GM21381 (cell line): ENCODE results near the gene TEPSIN.

Experiments
- ATAC-seq: cut with Tn5 transposase; IDR thresholded peaks from one replicate; pipeline ENCODE4 v1.9.1; 2021; ENCODE audit warnings: mild to moderate bottlenecking, moderate library complexity; ENCODE audit not compliant: unreplicated experiment

TEPSIN gene

GRCh38 chr17:81222906-81223761, 15.7 kb downstream of the TEPSIN start, which contains the start of gene CEP131:
Gene CEP131, minus strand, starts transcription at chr17:81222965. Its CDS starts 2,909 bp downstream, at chr17:81220056.
- peak; percentile 92 for ATAC-seq

DNA sequence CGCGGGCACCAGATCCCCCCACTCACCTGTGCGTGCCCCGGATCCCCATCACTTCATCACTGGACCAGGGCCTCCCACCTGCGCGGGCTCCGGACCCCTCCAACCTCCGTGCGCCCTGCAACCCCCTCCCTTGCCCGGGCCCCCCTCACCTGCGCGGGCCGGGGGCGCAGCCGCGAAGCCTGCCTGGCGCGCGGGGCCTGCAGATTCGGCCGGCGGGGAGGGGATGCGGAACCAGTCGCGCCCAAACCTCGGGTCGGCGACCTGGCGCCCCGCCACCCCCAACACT, 16.3 kb downstream of the TEPSIN start:
- ATAC-seq: no peak

DNA sequence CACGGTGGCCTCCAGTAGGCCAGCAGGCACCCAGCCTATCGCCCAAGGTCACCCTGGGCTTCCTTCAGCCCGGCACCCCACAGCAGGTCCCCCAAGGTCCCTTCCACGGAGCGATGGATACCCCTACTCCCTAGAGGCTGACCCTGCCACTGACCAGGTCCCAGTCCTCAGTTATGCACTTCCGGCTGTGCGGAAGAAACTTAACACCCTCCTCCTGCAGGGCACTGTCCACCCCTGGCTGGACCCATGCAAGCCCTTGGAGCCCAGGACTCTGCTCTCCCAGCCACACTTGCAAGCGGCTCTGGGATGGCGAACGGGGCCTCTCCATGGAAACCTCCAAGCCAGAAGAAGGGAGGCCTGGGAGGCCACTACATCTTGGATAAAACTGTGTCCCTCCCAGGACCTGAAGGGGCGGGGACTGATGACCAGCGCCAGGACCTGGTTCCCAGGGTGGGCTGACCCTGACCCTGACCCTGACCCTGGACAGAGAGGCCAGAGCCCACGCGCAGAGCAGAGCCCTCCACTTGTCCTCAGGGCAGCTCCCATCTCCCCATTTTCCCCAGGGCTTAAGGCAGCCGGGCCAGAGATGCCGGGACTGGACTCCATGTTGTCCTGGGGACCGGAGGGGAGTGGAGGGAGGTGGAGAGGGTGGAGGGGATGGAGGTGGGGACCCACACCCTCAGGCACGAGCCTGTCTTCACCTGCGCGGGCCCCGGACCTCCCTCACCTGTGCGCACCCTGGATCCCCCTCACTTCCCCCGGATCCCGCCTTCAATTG, 16.8 kb downstream of the TEPSIN start:
- no peak for ATAC-seq

- ATAC-seq: no peak
Measured at GRCh38 chr17:81221371-81221841, 17.4 kb downstream of the TEPSIN start.

- no peak for ATAC-seq
Measured at GRCh38 chr17:81219476-81220180, 19.2 kb downstream of the TEPSIN start.

DNA sequence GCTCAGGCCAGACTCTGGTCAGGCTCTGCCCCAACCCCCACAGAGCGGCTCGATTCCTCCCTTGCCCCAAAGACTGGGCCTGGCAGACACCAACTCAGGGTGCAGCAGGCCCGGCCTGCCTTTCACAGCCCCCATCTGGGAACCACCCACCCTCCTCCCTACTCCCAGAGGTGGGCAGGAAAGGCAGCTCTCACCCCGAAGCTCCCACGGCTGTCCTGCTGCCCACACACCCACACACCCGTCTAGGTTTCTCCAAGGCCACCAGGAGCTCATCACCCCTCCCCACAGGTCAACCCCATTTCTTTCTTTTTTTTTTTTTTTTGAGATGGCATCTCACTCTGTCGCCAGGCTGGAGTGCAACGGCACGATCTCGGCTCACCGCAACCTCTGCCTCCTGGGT, 19.9 kb downstream of the TEPSIN start:
- no peak for ATAC-seq

DNA sequence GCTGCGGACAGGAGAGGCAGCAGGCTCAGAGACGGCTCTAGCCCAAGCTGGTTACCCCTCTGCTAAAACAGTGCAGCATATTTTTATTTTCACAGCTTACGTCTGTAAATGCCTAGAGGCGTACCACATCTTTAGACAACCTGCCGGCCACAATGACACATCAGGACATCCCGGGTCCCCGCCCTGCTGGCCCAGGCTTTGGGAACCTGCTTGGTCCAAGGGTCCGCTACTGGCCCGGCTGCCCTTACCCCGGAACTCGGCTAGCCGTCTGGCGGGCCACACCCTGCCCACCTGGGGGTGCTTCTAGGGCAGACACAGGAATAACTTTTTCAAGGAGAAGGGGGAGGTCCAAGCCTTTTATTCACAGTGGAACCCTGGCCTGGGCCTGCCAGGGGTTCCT, 20.4 kb downstream of the TEPSIN start:
- ATAC-seq: no peak

GRCh38 chr17:81217491-81217890, 21.4 kb downstream of the TEPSIN start:
- no peak for ATAC-seq

DNA sequence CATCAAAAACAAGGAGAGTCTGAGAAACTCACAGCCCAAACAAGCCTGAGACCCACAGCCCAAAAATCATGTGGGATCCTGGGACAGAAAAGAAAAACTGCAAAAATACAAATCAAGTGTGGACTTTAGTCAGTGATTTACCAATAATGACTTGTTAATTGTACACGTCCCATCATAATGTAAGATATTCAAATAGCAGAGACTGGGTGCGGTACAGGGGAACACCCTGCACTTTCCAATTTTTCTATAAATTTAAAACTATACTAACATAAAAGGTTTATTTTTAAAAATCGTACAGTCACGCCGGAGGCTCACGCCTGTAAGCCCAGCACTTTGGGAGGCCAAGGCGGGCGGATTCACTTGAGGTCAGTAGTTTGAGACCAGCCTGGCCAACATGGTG, 24.9 kb downstream of the TEPSIN start:
- ATAC-seq: no peak

GRCh38 chr17:81212365-81212764, 26.5 kb downstream of the TEPSIN start:
- no peak for ATAC-seq

- no peak for ATAC-seq
Measured at GRCh38 chr17:81210868-81211267, 28.0 kb downstream of the TEPSIN start.

GRCh38 chr17:81210466-81210865, 28.4 kb downstream of the TEPSIN start:
- ATAC-seq: no peak

DNA sequence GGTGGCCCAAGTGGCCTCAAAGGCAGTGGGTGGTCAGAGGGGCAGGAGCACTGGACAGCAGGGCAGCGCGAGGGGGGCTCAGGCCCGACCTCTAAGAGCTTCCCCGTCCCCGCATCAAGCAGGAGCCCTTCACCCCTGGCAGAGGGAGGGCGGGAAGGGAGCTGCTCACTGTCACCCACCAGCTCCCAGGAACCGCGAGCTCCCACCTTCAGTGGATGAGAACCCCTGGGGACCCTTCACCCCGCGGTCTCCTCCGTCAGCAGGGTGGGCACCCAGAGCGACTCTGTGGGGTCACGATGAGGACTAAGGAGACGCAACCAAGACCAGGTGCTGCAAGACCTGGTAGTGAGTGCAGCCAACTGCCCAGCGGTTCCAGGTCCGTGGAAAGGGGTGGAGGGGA, 29.7 kb downstream of the TEPSIN start:
- ATAC-seq: no peak

DNA sequence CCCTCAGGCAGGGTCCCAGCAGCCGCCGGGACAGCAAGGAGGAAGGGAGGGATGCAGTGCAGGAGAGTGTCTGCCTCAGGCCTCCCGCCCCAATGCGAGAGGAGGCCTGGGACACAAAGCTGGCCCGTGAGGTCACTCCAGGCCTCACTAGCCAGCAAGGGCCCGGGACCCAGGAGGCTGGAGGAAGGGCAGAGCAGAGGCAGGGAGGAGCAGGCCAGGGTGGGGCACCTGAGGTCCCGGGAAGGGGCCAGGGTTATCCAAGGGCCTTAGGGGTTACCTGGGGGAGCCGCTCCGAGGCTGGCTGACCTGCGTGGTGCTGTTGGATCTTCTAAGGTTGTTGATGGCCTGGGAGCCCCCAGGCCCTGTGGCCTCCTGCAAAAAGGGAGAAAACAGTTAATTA, 30.2 kb downstream of the TEPSIN start:
- ATAC-seq: no peak

GRCh38 chr17:81207610-81208581, 31.0 kb downstream of the TEPSIN start:
- no peak for ATAC-seq

- no peak for ATAC-seq
Measured at GRCh38 chr17:81206657-81207056, 32.2 kb downstream of the TEPSIN start.

DNA sequence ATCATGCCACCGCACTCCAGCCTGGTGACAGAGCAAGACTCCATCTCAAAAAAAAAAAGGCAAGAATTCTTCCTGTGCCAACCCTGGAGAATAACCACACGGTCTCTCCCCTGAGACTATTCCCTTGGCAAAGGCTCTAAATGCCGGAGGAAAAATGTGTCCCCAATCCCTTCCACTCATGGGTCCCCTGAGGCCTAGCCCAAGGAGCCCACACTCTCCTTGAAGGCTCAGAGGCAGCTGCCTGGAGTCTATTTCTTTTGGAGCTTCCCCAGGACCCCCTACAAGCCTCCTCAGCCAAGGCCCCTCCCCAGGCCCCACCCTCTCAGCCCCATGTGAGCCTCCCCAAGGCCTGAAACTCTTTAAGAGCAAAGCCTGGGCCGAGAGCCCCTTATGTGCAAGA, 32.7 kb downstream of the TEPSIN start:
- ATAC-seq: no peak

DNA sequence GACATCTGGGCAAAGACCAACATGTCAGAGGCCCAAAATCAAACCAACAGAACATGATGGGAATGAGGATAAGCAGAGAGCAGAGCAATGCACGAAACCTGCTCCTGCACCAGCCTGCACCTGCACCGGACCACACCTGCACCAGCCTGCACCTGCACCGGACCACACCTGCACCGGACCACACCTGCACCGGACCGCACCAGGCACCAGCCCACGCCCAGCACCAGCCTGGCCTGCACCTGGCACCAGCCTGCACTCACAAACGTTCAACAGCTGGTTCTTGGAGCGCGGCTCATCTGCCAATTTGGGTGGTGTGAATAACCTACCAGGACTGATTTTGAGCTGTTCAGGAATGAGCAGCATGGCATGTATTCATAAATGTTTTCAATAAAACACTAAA, 34.3 kb downstream of the TEPSIN start:
- ATAC-seq: no peak

- no peak for ATAC-seq
Measured at GRCh38 chr17:81203136-81203535, 35.7 kb downstream of the TEPSIN start.

- no peak for ATAC-seq
Measured at GRCh38 chr17:81202318-81202717, 36.5 kb downstream of the TEPSIN start.
